ENCODE measurements around the gene LITAFD. TPM values are rescaled to one million over a fixed set of nuclear protein-coding genes. Genes with fewer than 3 reads are reported as not detected.
A peak's percentile ranks its signal among the peaks of the same experiment; 100 is the strongest.

The LITAFD gene
- total RNA-seq, 2 donors from 2014 or later: not detected

DNA sequence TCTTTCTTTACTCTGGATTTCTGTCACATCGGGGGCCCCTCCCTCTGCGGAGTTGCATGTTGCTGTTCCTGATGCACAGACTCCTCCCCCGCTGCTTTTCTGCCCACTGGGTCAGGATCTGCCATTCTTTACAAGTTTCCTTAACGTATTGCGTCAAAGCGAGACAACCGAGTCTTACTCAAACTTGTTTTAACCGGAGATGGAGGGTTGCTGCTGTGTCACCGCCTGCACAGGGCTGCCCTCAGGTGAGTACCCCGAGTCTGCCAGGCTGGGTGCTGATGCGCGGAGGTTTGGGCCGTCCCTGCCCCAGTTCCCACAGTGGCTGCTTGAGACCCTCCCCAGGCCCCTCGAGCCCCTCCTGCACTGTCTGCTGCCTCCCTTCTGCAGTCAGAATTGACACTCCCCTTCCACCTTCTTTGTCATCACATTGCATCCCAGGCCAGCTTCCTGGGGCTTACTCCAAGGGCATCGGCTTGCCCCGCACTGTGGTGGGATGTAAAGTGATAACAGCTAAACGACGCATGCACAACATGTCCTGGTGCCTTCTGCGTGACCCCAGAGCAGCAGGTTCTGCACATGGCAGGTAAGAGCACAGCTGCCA lies 32.6 kb upstream of the LITAFD start:
- Mint-ChIP-seq H3K4me3 (no peak overlapping the region), H3K4me1 (peaks cover 27% of the 10 kb centered on the region), H3K9me3 (no peaks in the 10 kb centered on the region), H3K27me3 (ENCODE audit: insufficient read depth) (no peaks in the 10 kb centered on the region), H3K36me3 (ENCODE audit: low read depth) (peaks cover 75% of the 10 kb centered on the region), H3K27ac (peak overlapping the region; percentile 81)
- Histone ChIP-seq H3K9me3 (ENCODE audit: control insufficient read depth, low read length) (no peaks in the 10 kb centered on the region), H3K4me1 (ENCODE audit: control insufficient read depth, insufficient read depth, low read length) (peaks cover 15% of the 10 kb centered on the region), H3K27me3 (ENCODE audit: control insufficient read depth, insufficient read depth, low read length, poor library complexity, severe bottlenecking) (no peaks in the 10 kb centered on the region), H3K9ac (ENCODE audit: extremely low read depth, low read length, poor library complexity, severe bottlenecking) (no peak overlapping the region), H3K27ac (ENCODE audit: low read depth, low read length) (peak overlapping the region; percentile 64), H3K36me3 (ENCODE audit: control insufficient read depth, insufficient read depth, low read length) (peaks cover 74% of the 10 kb centered on the region), H3K4me3 (ENCODE audit: low read length) (no peak overlapping the region)
- 86 to 87% methylated on average over 19 of the region's 19 CpGs for WGBS, 2 experiments (ENCODE audit: insufficient coverage in 1 of 2, insufficient read length in 1 of 2)
- DNase-seq: no peak
- TF ChIP-seq, protein P1, sequence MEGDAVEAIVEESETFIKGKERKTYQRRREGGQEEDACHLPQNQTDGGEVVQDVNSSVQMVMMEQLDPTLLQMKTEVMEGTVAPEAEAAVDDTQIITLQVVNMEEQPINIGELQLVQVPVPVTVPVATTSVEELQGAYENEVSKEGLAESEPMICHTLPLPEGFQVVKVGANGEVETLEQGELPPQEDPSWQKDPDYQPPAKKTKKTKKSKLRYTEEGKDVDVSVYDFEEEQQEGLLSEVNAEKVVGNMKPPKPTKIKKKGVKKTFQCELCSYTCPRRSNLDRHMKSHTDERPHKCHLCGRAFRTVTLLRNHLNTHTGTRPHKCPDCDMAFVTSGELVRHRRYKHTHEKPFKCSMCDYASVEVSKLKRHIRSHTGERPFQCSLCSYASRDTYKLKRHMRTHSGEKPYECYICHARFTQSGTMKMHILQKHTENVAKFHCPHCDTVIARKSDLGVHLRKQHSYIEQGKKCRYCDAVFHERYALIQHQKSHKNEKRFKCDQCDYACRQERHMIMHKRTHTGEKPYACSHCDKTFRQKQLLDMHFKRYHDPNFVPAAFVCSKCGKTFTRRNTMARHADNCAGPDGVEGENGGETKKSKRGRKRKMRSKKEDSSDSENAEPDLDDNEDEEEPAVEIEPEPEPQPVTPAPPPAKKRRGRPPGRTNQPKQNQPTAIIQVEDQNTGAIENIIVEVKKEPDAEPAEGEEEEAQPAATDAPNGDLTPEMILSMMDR (conservative IDR thresholded peaks at IDR 0.05): no peak

DNA sequence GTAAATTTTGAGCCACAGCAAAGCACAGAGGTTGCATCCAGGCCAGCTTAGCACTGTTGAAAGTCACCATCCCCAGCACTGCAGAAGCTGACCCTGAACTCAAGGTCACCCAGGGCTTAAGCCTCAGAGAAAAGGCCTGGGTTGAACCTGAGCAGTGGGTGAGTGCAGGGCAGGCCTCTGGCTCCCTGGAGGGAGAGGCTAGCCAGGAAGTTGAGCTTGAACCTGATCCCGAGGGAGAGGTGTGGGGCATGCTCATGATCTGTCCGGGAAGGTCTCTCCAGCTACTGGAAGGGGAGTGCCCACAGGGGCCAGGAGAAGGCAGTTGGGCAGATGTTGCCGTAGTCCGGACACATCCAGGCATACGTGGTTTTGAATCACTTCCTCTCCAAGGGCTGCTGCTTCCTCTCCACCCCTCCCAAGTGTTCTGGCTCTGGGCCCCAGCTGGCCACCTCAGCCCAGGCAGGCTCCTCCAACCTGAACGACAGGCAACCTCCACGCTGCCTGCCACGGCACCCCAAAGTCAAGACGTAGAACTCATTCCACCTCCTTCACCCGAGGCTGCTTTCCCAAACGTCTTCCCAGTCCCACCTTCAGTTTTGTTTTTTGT lies 31.8 kb upstream of the LITAFD start:
- Histone ChIP-seq H3K36me3 (ENCODE audit: control insufficient read depth, insufficient read depth, low read length) (peaks cover 83% of the 10 kb centered on the region), H3K27ac (ENCODE audit: low read depth, low read length) (no peak overlapping the region), H3K9me3 (ENCODE audit: control insufficient read depth, low read length) (no peaks in the 10 kb centered on the region), H3K4me3 (ENCODE audit: low read length) (no peak overlapping the region), H3K27me3 (ENCODE audit: control insufficient read depth, insufficient read depth, low read length, poor library complexity, severe bottlenecking) (no peaks in the 10 kb centered on the region), H3K4me1 (ENCODE audit: control insufficient read depth, insufficient read depth, low read length) (peaks cover 15% of the 10 kb centered on the region), H3K9ac (ENCODE audit: extremely low read depth, low read length, poor library complexity, severe bottlenecking) (no peak overlapping the region)
- H3K27me3 Mint-ChIP-seq (ENCODE audit: insufficient read depth): no peaks in the 10 kb centered on the region
- peak overlapping the region; percentile 57 for H3K27ac Mint-ChIP-seq
- H3K4me1 Mint-ChIP-seq: peaks cover 23% of the 10 kb centered on the region
- WGBS, 2 experiments (ENCODE audit: insufficient coverage in 1 of 2, insufficient read length in 1 of 2): 80 to 90% methylated on average over 4 to 11 of the region's 11 CpGs
- H3K9me3 Mint-ChIP-seq: no peaks in the 10 kb centered on the region
- TF ChIP-seq, protein P1 (conservative IDR thresholded peaks at IDR 0.05): no peak
- no peak for DNase-seq
- no peak overlapping the region for H3K4me3 Mint-ChIP-seq
- H3K36me3 Mint-ChIP-seq (ENCODE audit: low read depth): peaks cover 75% of the 10 kb centered on the region

DNA sequence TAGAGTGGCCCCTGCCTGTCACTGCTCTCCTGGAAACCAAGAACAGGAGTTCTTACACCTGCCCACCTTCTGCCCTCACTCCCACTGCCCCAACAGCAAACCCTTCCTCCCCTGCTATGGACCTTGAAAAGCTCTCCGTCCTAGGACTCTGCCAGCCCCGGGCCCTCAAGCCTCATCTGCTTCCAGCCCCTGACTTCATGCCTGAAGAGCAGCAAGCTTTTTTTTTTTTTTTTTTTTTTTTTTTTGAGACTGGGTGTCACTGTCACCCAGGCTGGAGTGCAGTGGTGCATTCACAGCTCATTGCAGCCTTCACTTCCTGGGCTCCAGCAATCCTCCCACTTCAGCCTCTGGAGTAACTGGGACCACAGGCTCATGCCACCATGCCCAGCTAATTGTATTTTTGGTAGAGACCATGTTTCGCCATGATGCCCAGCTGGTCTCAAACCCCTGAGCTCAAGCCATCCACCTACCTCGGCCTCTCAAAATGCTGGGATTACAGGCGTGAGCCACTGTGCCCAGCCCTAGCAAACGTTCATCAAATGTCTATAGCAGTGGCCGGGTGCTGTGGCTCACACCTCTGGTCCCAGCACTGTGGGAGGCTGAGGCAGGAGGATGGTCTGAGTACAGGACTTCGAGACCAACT lies 30.3 kb upstream of the LITAFD start:
- Mint-ChIP-seq H3K27me3 (ENCODE audit: insufficient read depth) (no peaks in the 10 kb centered on the region), H3K4me3 (no peak overlapping the region), H3K27ac (peak overlapping the region; percentile 57), H3K4me1 (peaks cover 19% of the 10 kb centered on the region), H3K9me3 (no peaks in the 10 kb centered on the region), H3K36me3 (ENCODE audit: low read depth) (peaks cover 88% of the 10 kb centered on the region)
- Histone ChIP-seq H3K27ac (ENCODE audit: low read depth, low read length) (no peak overlapping the region), H3K4me1 (ENCODE audit: control insufficient read depth, insufficient read depth, low read length) (peaks cover 15% of the 10 kb centered on the region), H3K4me3 (ENCODE audit: low read length) (no peak overlapping the region), H3K9ac (ENCODE audit: extremely low read depth, low read length, poor library complexity, severe bottlenecking) (no peak overlapping the region), H3K27me3 (ENCODE audit: control insufficient read depth, insufficient read depth, low read length, poor library complexity, severe bottlenecking) (no peaks in the 10 kb centered on the region), H3K36me3 (ENCODE audit: control insufficient read depth, insufficient read depth, low read length) (peaks cover 90% of the 10 kb centered on the region), H3K9me3 (ENCODE audit: control insufficient read depth, low read length) (no peaks in the 10 kb centered on the region)
- DNase-seq: no peak
- TF ChIP-seq, protein P1 (conservative IDR thresholded peaks at IDR 0.05): no peak
- WGBS, 2 experiments (ENCODE audit: insufficient coverage in 1 of 2, insufficient read length in 1 of 2): 88 to 91% methylated on average over 6 to 8 of the region's 8 CpGs
